ENCODE results near the gene IQSEC1. TPM values are rescaled to one million over a fixed set of nuclear protein-coding genes. Genes with fewer than 3 reads are reported as not detected.

The IQSEC1 gene
- total RNA-seq, 2 donors from 2014 or later, result 22.7 to 24.5 TPM

DNA sequence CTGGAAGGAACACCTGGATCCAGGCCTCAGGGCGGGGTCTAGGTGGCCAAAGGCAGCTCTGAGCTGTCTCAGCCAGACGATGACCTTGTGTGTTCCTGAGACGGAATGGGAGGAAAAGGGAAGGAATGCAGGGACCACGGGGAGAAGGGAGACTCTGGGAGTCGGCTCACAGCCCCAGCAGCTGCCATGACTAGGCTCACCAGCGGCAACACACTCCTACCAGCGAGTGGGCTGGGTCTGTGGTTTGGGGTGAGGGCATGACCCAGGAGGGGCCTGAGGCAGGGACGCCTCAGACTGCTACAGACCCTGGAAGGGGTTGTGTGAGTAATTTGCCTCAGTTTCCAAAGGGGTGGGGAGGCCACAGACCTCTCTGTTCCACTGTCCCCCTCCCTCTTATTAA lies 19.8 kb downstream of the IQSEC1 start:
- peaks cover 15% of the 10 kb centered on the region for H3K4me1 Mint-ChIP-seq
- H3K4me1 ChIP-seq (ENCODE audit: control insufficient read depth, insufficient read depth, low read length), result peaks cover 2% of the 10 kb centered on the region
- H3K9ac ChIP-seq (ENCODE audit: extremely low read depth, low read length, poor library complexity, severe bottlenecking), result no peak overlapping the region
- H3K36me3 Mint-ChIP-seq (ENCODE audit: low read depth), result no peaks in the 10 kb centered on the region
- H3K9me3 Mint-ChIP-seq, result no peaks in the 10 kb centered on the region
- no peak overlapping the region for H3K4me3 ChIP-seq (ENCODE audit: low read length)
- no peaks in the 10 kb centered on the region for H3K27me3 ChIP-seq (ENCODE audit: control insufficient read depth, insufficient read depth, low read length, poor library complexity, severe bottlenecking)
- no peak overlapping the region for H3K27ac Mint-ChIP-seq
- no peaks in the 10 kb centered on the region for H3K36me3 ChIP-seq (ENCODE audit: control insufficient read depth, insufficient read depth, low read length)
- no peaks in the 10 kb centered on the region for H3K9me3 ChIP-seq (ENCODE audit: control insufficient read depth, low read length)
- 71 to 81% methylated on average over 5 to 7 of the region's 8 CpGs for WGBS, 2 experiments (ENCODE audit: insufficient coverage in 1 of 2, insufficient read length in 1 of 2)
- H3K27ac ChIP-seq (ENCODE audit: low read depth, low read length), result no peak overlapping the region
- H3K27me3 Mint-ChIP-seq (ENCODE audit: insufficient read depth), result no peaks in the 10 kb centered on the region
- H3K4me3 Mint-ChIP-seq, result no peak overlapping the region
- DNase-seq, result no peak
- no peak for TF ChIP-seq CTCF (conservative IDR thresholded peaks at IDR 0.05)

DNA sequence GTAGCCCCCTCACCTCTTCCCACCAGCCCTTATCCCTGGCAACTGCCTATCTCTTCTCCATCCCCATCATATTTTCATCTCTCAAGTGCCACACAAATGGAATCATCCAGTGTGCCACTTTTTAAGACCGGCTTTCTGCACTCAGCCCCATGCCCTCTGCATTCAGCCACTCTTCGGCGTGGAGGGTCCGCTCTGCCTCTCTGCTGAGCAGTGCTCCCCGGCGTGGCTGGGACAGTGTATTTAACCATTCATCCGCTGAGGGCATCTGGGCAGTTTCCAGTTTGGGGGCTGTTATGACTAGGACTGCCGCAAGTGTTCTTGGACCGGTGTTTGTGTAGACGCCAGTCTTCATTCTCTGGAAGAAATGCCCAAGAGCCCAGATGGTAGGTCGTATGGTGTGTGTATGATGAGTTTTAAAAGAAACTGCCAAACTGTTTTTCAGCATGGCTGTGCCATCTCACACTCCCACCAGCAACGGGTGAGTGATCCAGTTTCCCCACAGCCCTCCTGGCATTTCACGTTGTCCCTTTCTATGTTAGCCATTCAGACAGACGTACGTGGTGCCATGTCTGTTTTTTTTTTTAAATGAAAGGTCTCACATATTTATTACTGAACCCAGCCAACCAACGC lies 20.9 kb downstream of the IQSEC1 start:
- Mint-ChIP-seq H3K4me1 (peaks cover 10% of the 10 kb centered on the region), H3K36me3 (ENCODE audit: low read depth) (no peaks in the 10 kb centered on the region), H3K9me3 (no peaks in the 10 kb centered on the region), H3K27me3 (ENCODE audit: insufficient read depth) (no peaks in the 10 kb centered on the region), H3K4me3 (no peak overlapping the region), H3K27ac (no peak overlapping the region)
- WGBS, 2 experiments (ENCODE audit: insufficient coverage in 1 of 2, insufficient read length in 1 of 2), result 94 to 95% methylated on average over 15 to 16 of the region's 16 CpGs
- H3K4me1 ChIP-seq (ENCODE audit: control insufficient read depth, insufficient read depth, low read length), result peaks cover 2% of the 10 kb centered on the region
- H3K4me3 ChIP-seq (ENCODE audit: low read length), result no peak overlapping the region
- H3K27me3 ChIP-seq (ENCODE audit: control insufficient read depth, insufficient read depth, low read length, poor library complexity, severe bottlenecking), result no peaks in the 10 kb centered on the region
- H3K36me3 ChIP-seq (ENCODE audit: control insufficient read depth, insufficient read depth, low read length), result no peaks in the 10 kb centered on the region
- no peak for DNase-seq
- no peaks in the 10 kb centered on the region for H3K9me3 ChIP-seq (ENCODE audit: control insufficient read depth, low read length)
- no peak overlapping the region for H3K9ac ChIP-seq (ENCODE audit: extremely low read depth, low read length, poor library complexity, severe bottlenecking)
- H3K27ac ChIP-seq (ENCODE audit: low read depth, low read length), result no peak overlapping the region
- no peak for TF ChIP-seq CTCF (conservative IDR thresholded peaks at IDR 0.05)

DNA sequence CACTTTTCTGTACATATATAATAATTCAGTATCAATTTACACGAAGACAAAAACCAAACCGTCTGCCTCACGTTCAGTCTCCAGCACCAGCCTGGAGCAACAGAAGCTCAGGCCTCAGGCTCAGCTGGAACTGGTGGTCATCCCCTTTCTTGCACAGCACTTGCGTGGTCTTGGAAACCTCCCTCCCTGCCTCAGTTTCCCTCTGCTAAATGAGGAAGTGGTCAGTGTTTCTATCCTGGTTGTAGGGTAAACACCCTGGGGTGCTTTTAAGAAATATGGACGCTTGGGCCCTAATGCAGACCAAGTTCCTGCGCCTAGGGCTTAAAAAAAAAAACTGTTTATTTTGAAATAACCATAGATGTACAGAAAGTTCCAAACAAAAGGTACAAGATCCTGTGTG lies 21.6 kb downstream of the IQSEC1 start:
- no peak for TF ChIP-seq CTCF (conservative IDR thresholded peaks at IDR 0.05)
- Mint-ChIP-seq H3K36me3 (ENCODE audit: low read depth) (no peaks in the 10 kb centered on the region), H3K27me3 (ENCODE audit: insufficient read depth) (no peaks in the 10 kb centered on the region), H3K4me1 (peaks cover 9% of the 10 kb centered on the region), H3K27ac (no peak overlapping the region), H3K4me3 (no peak overlapping the region), H3K9me3 (no peaks in the 10 kb centered on the region)
- Histone ChIP-seq H3K4me1 (ENCODE audit: control insufficient read depth, insufficient read depth, low read length) (peaks cover 2% of the 10 kb centered on the region), H3K27me3 (ENCODE audit: control insufficient read depth, insufficient read depth, low read length, poor library complexity, severe bottlenecking) (no peaks in the 10 kb centered on the region), H3K36me3 (ENCODE audit: control insufficient read depth, insufficient read depth, low read length) (no peaks in the 10 kb centered on the region), H3K9ac (ENCODE audit: extremely low read depth, low read length, poor library complexity, severe bottlenecking) (no peak overlapping the region), H3K4me3 (ENCODE audit: low read length) (no peak overlapping the region), H3K27ac (ENCODE audit: low read depth, low read length) (no peak overlapping the region), H3K9me3 (ENCODE audit: control insufficient read depth, low read length) (no peaks in the 10 kb centered on the region)
- 92 to 100% methylated on average over 1 to 6 of the region's 6 CpGs for WGBS, 2 experiments (ENCODE audit: insufficient coverage in 1 of 2, insufficient read length in 1 of 2)
- no peak for DNase-seq
